ENCODE results near the gene RPS6KB1.

DNA sequence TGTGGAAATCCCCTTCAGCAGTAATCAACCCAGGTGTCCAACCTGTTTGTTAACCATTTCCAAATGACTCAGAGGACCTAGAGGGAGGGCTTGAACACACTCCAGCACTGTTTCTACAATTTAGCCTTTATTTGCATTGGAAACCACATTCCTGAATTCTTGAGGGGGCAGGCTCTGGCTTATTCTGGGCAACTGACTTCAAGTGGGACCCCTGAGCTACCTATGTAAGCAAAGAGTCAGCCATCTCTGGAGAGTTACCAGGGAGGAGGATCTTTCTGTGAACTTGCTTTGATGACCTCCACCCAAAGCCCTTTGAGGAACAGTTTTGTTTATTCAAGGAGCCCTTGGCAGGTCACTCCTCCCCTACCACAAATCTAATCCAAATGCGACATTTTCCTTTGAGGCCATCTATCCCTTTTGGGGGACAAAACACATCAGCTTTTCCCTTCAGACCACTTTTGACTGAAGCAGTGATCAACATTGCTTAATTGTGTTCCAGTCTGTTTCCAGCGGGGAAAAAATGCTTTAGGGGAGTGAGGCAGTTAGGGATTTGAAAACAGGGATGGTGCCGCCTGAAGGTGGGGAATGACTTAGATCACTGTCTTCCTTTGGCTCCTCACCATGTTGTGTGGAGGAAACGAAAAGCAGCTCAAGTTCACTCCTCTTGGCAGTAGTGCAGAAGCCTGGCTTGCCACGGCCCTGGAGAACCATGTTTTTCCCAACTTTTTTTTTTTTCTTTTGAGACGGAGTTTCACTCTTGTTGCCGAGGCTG, 46.3 kb upstream of the RPS6KB1 start:
- TF ChIP-seq, protein P1, sequence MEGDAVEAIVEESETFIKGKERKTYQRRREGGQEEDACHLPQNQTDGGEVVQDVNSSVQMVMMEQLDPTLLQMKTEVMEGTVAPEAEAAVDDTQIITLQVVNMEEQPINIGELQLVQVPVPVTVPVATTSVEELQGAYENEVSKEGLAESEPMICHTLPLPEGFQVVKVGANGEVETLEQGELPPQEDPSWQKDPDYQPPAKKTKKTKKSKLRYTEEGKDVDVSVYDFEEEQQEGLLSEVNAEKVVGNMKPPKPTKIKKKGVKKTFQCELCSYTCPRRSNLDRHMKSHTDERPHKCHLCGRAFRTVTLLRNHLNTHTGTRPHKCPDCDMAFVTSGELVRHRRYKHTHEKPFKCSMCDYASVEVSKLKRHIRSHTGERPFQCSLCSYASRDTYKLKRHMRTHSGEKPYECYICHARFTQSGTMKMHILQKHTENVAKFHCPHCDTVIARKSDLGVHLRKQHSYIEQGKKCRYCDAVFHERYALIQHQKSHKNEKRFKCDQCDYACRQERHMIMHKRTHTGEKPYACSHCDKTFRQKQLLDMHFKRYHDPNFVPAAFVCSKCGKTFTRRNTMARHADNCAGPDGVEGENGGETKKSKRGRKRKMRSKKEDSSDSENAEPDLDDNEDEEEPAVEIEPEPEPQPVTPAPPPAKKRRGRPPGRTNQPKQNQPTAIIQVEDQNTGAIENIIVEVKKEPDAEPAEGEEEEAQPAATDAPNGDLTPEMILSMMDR (IDR thresholded peaks at IDR 0.05; ENCODE audit: poor library complexity): no peak
- TF ChIP-seq EZH2phosphoT487 (IDR thresholded peaks at IDR 0.05; ENCODE audit: low read depth, severe bottlenecking, unreplicated experiment) (no peak), EZH2 (IDR thresholded peaks at IDR 0.05; ENCODE audit: borderline replicate concordance) (no peak)
